WTC11 (cell line): ENCODE measurements around the gene DNAAF1. TPM values are rescaled to one million over a fixed set of nuclear protein-coding genes. Genes with fewer than 3 reads are reported as not detected.

Experiments used
- ATAC-seq: fragments of 200-7000 bp; cut with Tn5 transposase; 2 replicates; pipeline ENCODE4 v1.10.0; 2021; ENCODE audit warnings: mild to moderate bottlenecking, moderate library complexity
- CTCF ChIA-PET: fragments of 300-600 bp; sonication (Branson Sonifier 250); formaldehyde crosslinking; loops from one replicate; lab custom pipeline; 2021; ENCODE audit warnings: antibody characterized with exemption; lab: Charles Lee
- POLR2A ChIA-PET: fragments of 350-600 bp; sonication (Branson Sonifier 250); formaldehyde crosslinking; loops from one replicate; lab custom pipeline; 2021; ENCODE audit warnings: antibody characterized with exemption; lab: Charles Lee
- DNase-seq: peaks from one replicate; pipeline ENCODE4 v3.0.0; 2021; ENCODE audit warnings: low spot score
- H3K27ac Mint-ChIP-seq: 2 replicates; pipeline ENCODE4 v1.8.0; 2021; ENCODE audit warnings: mixed read lengths
- H3K27me3 Mint-ChIP-seq: 2 replicates; pipeline ENCODE4 v1.8.0; 2021; ENCODE audit warnings: low read depth, mild to moderate bottlenecking, moderate library complexity, mixed read lengths
- H3K36me3 Mint-ChIP-seq: 2 replicates; pipeline ENCODE4 v1.8.0; 2021; ENCODE audit warnings: mixed read lengths
- H3K4me1 Mint-ChIP-seq: 2 replicates; pipeline ENCODE4 v1.8.0; 2022; ENCODE audit warnings: mixed read lengths
- H3K4me3 Mint-ChIP-seq: 2 replicates; pipeline ENCODE4 v1.8.0; 2021; ENCODE audit warnings: mild to moderate bottlenecking, moderate library complexity, mixed read lengths
- H3K9me3 Mint-ChIP-seq: 2 replicates; pipeline ENCODE4 v1.8.0; 2021; ENCODE audit warnings: mixed read lengths
- ATF2 ChIP-seq: sonication (generic); formaldehyde crosslinking; IDR thresholded peaks from 2 replicates; pipeline ENCODE4 v1.8.1; 2022; ENCODE audit warnings: low read depth, missing genetic modification reagents, borderline replicate concordance
- CBFB ChIP-seq: sonication (generic); formaldehyde crosslinking; IDR thresholded peaks from 2 replicates; pipeline ENCODE4 v1.8.1; 2022; ENCODE audit warnings: mild to moderate bottlenecking, low read depth, missing genetic modification reagents
- GABPB1 ChIP-seq: sonication (generic); formaldehyde crosslinking; IDR thresholded peaks from 2 replicates; pipeline ENCODE4 v1.8.1; 2023; ENCODE audit warnings: mild to moderate bottlenecking, missing genetic modification reagents
- IRF1 ChIP-seq: sonication (generic); formaldehyde crosslinking; IDR thresholded peaks from 2 replicates; pipeline ENCODE4 v1.8.0; 2023; ENCODE audit warnings: missing genetic modification reagents
- NFYB ChIP-seq: sonication (generic); formaldehyde crosslinking; conservative IDR thresholded peaks from 2 replicates; pipeline ENCODE4 v1.8.0; 2022; ENCODE audit warnings: low read depth, missing genetic modification reagents
- PRRX2 ChIP-seq: fragments of 250-450 bp; sonication (Bioruptor Pico); IDR thresholded peaks from 2 replicates; pipeline ENCODE4 v1.8.0; 2021; ENCODE audit warnings: mild to moderate bottlenecking
- STAT6 ChIP-seq: sonication (generic); formaldehyde crosslinking; conservative IDR thresholded peaks from 2 replicates; pipeline ENCODE4 v1.8.1; 2023; ENCODE audit warnings: mild to moderate bottlenecking, low read depth, missing genetic modification reagents, moderate library complexity
- ZNF532 ChIP-seq: fragments of 250-450 bp; sonication (Bioruptor Pico); IDR thresholded peaks from 2 replicates; pipeline ENCODE4 v1.9.0; 2021; ENCODE audit warnings: mild to moderate bottlenecking, borderline replicate concordance
- total RNA-seq: library from RNA; stranded (reverse); gene quantifications from 3 replicates; pipeline ENCODE4 v1.2.3, GENCODE V29; 2021
- TF ChIP-seq, protein P1 (sequence below): sonication (generic); formaldehyde crosslinking; IDR thresholded peaks from 2 replicates; pipeline ENCODE4 v1.8.0; 2023; ENCODE audit warnings: missing genetic modification reagents, mild to moderate bottlenecking, borderline replicate concordance

DNAAF1 gene
- total RNA-seq, 1 experiment from 2014 or later, result 0.20 TPM

GRCh38 chr16:84096447-84097005 is 48.6 kb upstream of the DNAAF1 start:
- peak; percentile 37; the same call in 1 of the 2 replicates for TF ChIP-seq GABPB1 (CRISPR knock-in tag)
- TF ChIP-seq ZNF532 (CRISPR knock-in tag), result no peak
- TF ChIP-seq, all 79 proteins: peak for 1
- ChIA-PET CTCF (interaction anchor here (0.8 kb wide), 1 partner anchor 90 kb away, joined by 3 read pairs; the partner anchor contains the start of gene TAF1C), POLR2A (no interaction called here)
- H3K27ac Mint-ChIP-seq, result no peak overlapping the region
- no peaks in the 10 kb centered on the region for H3K4me1 Mint-ChIP-seq
- no peaks in the 10 kb centered on the region for H3K9me3 Mint-ChIP-seq
- DNase-seq, result no peak
- H3K27me3 Mint-ChIP-seq, result no peaks in the 10 kb centered on the region
- H3K36me3 Mint-ChIP-seq, result peaks cover 46% of the 10 kb centered on the region
- ATAC-seq, result no peak
- H3K4me3 Mint-ChIP-seq, result no peak overlapping the region

GRCh38 chr16:84098939-84099338 is 46.2 kb upstream of the DNAAF1 start:
- Mint-ChIP-seq H3K36me3 (peaks cover 28% of the 10 kb centered on the region), H3K9me3 (no peaks in the 10 kb centered on the region), H3K4me1 (peaks cover 7% of the 10 kb centered on the region), H3K4me3 (no peak overlapping the region), H3K27ac (no peak overlapping the region), H3K27me3 (no peaks in the 10 kb centered on the region)
- ChIA-PET POLR2A (no interaction called here), CTCF (interaction anchor here (0.7 to 1.4 kb wide), 2 partner anchors 18 to 172 kb away, joined by 4 to 6 read pairs; partner anchors contain the start of gene MBTPS1)
- no peak for DNase-seq
- TF ChIP-seq, protein P1, sequence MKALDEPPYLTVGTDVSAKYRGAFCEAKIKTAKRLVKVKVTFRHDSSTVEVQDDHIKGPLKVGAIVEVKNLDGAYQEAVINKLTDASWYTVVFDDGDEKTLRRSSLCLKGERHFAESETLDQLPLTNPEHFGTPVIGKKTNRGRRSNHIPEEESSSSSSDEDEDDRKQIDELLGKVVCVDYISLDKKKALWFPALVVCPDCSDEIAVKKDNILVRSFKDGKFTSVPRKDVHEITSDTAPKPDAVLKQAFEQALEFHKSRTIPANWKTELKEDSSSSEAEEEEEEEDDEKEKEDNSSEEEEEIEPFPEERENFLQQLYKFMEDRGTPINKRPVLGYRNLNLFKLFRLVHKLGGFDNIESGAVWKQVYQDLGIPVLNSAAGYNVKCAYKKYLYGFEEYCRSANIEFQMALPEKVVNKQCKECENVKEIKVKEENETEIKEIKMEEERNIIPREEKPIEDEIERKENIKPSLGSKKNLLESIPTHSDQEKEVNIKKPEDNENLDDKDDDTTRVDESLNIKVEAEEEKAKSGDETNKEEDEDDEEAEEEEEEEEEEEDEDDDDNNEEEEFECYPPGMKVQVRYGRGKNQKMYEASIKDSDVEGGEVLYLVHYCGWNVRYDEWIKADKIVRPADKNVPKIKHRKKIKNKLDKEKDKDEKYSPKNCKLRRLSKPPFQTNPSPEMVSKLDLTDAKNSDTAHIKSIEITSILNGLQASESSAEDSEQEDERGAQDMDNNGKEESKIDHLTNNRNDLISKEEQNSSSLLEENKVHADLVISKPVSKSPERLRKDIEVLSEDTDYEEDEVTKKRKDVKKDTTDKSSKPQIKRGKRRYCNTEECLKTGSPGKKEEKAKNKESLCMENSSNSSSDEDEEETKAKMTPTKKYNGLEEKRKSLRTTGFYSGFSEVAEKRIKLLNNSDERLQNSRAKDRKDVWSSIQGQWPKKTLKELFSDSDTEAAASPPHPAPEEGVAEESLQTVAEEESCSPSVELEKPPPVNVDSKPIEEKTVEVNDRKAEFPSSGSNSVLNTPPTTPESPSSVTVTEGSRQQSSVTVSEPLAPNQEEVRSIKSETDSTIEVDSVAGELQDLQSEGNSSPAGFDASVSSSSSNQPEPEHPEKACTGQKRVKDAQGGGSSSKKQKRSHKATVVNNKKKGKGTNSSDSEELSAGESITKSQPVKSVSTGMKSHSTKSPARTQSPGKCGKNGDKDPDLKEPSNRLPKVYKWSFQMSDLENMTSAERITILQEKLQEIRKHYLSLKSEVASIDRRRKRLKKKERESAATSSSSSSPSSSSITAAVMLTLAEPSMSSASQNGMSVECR, result no peak
- TF ChIP-seq IRF1 (CRISPR knock-in tag) (no peak), STAT6 (CRISPR knock-in tag) (no peak), ATF2 (CRISPR knock-in tag) (no peak), NFYB (CRISPR knock-in tag) (no peak), CBFB (CRISPR knock-in tag) (no peak), PRRX2 (CRISPR knock-in tag) (no peak)
- ATAC-seq, result no peak
